Kasumi-1 (cell line): ENCODE measurements around the gene UGT1A7.

Experiments used
- DNase-seq, 2 experiments: peaks; one replicate each; lab custom pipeline; 2025; lab: John Stamatoyannopoulos, UW

UGT1A7 gene

DNA sequence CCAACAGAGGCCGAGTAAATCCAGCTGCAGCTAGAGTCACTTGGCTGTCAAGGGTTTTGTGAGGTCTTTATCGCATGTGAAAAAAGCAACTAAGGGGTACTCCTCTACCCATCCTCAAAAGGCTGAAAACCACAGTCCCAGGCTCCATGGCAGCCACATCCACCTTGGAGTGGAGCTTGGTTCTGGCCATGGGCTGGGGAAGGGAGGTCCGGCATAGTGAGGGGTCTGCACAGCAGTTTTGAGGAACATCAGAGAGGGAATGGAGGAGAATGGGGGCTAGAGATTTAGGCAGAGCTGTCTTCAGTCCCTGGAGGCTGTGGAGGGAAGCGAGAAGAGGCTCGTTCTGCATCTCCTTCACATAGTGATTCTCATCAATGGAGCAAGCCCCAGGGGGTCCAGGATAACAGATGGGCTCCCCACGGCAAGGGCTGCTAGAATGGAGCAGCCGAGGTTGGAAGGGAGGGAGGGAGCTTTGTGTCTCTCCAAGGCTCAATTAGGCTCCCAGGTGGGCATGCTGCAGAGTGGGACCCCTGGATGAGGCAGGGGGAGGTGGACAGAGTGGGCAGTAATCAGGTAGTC lies 117.5 kb downstream of the UGT1A7 start:
- no peak for DNase-seq

DNA sequence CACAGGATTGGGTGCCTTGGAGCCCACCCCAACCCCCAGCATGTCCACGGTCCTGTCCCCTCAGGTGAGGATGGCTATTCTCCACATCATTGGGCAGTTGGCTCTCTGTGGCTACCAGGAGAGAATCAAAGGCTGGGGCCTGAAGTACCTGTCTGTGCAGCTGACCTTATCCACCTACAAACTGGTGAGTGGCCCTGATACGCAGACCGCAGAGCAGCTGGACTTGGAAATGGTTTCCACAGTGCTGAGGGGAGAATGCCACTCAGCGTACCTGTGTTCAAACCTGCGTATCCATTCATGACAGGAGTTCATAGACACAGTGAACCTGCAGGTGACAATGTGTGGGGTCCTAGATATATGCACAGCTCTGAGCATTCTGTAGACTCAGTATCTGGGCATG lies 118.0 kb downstream of the UGT1A7 start:
- DNase-seq = no peak

DNA sequence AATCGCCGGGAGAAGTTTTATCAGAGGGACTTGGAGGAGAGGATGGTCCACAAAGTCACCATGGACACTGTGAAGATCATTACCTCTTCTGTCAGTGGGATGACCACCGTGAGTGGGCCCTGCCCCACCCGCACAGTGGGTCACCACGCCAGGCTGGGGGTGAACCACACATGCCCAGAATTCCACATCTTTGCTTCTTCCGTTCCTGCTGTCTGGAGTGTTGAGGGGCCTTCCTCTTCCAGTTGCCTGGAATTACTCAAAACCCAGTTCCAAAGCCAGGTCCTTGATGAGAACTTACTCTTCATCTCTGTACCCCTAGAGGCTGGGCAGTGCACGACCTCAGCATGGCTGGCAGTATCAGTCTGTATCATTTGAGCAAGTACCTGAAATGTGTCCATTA lies 118.5 kb downstream of the UGT1A7 start:
- no peak for DNase-seq

DNA sequence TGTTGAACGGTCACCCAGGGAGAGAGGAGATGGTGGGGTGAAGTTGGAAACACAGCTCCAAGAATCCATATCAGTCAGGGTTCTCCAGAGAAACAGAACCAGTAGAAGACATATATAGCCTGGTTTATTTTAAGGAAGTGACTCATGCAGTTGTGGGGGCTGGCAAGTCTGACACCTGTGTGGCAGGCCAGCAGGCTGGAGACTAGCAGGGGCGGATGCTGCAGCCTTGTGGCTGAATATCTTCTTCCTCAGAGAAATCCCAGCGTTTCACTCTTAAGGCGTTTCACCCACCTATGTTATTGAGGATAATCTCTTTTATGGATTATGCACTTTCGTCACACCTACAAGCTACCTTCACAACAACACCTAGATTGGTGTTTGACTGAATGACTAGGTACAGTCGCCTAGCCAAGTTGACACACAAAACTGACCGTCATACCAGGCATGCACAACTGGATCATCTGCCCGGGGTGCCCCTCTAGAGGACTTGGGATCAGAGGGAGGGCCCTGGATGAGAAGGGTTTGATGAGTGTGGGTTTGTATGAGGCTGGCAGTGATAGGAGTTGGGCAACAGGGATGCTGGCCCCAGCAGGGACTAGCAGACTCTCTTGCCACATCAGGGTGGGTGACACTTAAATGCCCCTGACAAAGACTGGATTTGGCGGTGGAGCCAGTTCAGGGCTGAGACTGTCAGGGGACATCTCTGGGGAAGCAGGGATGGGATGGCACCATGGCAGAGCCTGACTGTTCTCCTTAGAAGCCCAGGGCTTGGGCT lies 119.8 kb downstream of the UGT1A7 start:
- no peak for DNase-seq

DNA sequence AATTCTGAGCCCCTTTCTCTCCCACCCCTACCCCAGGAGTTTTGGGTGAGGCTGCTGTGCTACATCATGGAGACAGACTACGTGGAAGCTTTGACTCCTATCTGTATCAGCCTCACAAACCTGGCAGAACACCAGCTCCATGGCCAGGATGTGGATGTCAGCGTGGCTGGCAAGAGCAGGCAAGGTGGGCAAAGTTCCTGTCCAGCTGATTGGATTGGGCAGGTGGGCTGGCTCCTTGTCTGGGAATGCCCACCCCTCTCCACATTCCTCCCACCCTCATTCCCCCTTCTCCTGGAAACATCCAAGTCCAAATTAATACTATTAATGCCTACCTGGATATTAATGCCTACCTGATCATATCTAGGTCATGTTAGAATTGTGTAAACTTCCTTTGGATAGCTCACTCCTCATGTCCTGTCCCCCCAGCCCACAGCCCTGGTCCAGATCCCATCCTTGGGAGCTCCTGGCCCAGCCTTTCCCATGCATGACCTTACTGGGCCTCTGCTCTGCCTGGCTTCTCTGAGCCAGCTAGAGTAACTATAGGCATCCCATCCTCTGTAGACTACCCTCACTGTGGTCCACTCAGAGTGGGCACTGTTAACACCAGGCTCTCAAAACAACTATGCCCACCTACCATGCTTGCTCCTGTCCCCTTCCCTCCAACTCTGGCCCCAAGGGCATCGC lies 120.6 kb downstream of the UGT1A7 start:
- no peak for DNase-seq

DNA sequence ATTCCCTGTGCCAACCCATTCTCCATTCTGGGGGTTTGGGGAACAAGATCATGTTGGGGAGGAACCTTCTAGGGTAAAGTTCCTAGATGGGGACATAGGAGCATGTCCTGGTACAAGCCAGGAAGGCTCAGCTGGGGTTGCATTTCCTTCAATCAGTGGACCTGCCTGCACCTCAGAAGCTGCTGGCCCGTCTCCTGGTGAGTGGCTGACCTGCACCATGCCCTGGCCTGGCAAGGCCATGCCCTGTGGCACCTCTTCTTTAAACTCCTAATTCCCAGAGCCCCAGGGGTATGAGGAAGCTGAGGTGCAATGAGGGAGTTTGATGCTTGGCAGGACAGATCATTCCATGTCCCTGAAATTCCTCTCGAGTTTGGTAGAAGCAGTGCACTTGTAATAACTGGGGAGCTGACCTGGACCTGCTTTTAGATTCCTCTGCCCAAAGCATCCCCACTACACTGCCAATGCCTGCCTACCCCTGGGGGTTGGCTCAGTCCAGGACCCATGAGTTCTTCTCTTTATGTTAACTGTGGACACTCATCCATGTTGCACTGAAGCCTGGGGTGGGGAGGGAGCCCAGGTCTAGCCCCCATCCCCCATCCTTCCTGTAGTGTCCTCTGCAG lies 121.7 kb downstream of the UGT1A7 start:
- no peak for DNase-seq

DNA sequence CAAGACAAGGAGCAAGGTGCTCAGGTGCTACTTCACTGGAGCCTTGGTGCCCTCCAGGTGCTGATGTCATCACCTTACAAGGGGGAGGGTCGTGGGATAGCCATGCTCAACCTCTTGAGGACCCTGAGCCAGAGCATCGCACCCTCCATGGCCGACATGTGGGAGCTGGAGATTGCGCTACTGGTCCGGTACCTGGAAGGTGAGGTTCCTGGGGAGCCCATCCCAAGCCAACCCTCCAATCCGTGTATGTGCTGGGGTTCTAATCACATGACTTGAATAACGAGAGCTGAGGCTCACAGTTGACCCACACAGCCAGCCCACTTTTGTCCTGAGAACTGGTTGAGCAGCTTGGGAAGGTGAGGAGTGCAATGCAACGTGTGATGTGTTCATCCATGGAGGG lies 122.3 kb downstream of the UGT1A7 start:
- no peak for DNase-seq

DNA sequence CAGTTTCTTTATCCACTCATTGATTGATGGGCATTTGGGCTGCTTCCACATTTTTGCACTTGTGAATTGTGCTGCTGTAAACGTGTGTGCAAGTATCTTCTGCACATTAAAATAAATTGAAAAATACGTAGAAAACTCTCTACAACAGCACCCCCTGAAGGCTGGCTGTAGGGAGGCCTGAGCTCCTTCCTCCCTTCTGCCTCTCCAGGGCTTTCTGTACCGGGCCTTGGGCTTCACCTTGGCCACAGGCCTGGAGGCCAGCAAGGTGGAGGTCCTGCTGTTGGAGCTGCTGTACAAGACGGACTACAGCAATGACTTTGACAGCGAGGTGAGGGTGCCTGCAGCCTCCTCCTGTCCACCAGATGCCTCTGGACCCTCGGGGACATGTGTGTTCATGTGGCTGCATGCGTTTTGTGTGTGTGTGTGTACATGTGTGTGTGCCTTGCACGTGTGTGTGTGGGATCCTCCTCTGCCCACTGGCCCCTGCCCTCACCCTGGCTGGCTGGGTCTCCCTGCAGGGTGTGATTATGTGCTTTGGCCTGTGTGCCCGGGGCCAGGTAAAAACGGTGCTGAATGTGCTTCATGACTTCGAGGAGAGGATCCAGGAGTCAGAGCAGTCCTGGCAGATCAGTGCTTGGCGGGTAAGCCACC lies 125.6 kb downstream of the UGT1A7 start:
- DNase-seq = no peak

DNA sequence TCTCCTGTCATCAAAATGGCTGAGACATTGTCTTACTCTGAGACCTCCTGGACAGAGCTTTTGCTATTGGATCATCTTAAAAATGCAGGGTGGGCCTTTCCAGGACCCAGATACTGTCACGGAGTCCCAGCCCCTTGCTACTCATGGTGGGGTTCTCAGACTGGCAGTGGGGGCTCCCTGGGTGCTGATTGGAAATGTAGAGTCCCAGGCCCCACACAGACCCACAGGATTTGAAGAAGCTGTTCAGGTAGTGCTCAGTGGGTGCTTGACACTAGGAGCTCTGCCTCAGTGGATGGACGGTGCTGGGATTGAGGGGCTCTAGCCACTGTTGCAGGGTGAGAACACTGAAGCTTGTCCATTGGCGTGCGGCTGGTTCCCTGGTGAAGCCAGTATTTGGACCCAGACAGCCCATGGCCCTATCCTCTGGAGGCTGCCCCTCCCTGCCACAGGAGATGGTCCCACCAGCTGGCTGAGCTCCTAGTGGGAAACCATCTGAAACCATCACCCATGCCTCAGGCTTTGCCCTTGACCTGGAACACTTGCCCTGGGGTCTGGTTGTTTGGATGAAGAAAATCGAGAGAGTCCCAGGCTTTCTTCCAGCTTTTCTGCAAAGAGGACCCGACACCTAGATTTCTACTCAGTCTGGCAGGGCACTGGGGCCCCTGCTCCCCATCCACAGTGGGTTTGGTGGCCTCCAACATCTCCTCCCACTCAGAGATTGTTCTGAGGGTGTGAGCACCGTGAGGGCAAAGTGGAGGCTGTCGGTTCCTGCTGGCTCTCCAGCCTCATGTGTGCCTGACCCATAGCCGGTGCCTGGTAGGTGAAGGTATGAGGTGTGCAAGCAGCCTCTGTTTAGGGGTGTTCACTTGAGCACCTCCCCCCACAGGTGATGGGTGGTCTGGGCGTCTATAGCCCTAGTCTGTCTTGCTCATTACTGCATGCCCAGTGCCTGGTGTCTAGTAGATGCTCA lies 126.5 kb downstream of the UGT1A7 start:
- no peak for DNase-seq

DNA sequence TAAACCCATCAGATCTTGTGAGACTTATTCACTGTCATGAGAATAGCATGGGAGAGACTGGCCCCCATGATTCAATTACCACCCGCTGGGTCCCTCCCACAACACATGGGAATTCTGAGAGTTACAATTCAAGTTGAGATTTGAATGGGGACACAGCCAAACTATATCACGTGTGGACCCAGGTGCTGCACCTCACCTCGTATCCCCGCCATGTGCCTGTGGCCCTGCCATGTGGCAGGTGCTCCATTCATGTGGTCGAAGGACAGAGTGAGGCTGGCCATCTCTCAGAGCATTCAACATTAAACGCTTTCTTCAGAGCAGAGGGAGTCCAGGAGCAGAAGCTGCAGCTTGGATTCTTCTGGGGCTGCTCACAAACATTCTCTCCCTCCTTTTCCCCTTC lies 128.7 kb downstream of the UGT1A7 start:
- no peak for DNase-seq

DNA sequence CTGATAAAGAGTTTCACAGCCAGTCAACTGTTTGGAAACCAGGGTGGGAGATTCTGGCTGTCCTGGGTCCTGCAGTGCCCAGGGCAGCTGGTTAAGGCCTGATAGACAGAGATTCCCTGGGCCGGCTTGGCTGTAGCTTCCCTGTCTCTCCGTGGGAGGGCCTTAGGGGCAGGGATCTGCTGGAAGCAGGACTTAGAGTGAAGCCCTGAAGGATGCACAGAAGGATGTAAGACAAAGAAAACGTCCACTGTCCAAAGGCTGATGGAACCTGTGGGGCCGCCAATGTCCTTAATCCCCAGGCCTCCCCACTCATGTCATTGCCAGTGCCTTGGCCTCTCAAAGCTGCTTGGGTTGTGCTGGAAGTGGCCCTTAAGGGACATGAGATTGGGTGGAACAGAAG lies 129.4 kb downstream of the UGT1A7 start:
- no peak for DNase-seq

DNA sequence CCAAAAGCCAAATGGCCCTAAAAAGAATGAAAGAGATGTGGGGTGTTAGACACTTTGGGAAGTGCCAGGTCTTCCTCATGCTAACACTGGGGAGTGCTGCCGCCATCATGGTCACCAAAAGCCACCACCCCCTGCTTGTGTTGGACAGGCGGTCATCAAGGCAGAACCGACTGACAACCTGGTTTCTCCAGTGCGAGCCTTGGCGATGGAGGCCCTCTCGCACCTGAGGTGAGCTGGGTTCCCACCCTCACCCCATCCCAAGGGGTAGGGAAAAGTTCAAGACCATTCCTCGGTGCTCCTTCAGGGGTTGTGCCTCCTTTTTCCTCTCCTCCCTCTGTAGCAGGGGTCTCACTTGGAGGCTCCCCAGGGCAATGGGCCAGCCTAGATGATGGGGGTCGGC lies 130.0 kb downstream of the UGT1A7 start:
- DNase-seq = no peak

DNA sequence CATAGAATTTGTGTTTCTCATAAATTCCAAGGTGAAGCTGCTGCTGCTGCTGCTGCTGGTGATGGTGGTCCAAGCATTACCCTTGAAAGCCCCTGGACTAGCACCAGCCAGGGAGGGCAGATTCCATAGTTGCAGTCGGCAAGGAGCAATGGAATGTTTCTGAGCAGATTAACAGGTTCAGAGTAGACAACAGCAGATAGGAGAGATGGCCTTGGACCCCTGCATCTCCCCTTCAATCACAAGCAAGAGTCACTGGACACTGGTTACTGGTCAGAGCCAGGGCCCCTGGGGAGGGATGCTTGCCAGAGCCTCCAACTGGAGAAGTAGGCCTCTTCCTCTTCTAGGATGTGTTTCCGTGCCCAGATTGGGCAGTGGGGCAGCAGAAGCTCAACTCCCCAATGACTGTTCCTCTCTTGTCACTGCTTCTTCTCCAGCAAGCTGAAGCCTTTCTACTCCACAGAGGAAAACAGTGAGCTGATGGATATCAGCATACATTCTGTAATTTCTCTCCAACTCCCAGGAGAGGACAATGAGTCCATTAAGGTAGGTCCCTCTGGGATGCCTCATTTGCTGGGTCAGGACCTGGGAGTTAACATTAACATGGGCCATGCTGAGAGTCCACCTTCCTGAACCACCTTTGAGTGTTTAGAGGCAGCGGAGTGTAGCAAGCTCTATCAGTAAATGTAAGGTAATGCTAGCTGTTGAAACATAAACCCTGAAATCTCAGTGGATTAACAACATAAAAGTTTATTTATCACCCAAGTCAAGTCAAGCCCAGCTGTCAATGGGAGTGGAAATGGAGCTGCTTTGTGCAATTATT lies 131.7 kb downstream of the UGT1A7 start:
- DNase-seq = no peak

DNA sequence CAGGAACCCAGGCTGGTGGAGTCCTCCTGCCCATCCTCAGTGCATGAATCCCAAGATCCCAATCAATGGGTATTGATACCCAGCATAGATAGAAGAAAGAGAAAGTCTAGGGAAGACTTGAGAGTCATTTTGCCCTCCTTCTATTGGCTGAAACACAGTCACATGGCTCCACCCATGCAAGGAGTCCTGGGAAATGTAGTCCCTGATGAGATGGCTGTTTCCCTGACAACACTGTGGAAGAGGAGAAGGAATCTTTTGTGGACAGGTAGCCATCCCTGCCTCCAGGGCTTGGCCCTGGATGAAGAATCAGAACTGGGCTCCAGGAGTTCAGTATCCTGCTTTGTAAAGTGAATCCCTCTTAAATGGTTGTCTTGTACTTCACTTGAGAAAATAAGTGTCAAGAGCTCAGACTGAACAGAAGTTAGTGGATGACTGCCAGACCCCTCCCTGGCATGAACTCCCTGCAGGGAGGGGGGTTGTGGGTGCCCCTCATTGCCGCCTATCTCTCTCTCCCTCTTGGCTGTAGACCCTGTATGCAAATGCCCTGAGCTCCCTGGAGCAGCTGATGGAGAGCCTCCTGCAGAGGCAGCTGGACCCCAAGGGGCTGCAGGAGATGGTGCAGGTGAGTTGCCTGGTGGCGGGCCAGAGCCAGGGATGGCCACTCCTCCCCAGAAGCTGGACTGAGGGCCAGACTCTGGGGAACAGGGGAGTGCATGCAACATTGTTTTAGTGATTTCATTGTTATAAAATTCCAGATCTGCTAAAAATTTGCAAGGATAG lies 132.5 kb downstream of the UGT1A7 start:
- no peak for DNase-seq

DNA sequence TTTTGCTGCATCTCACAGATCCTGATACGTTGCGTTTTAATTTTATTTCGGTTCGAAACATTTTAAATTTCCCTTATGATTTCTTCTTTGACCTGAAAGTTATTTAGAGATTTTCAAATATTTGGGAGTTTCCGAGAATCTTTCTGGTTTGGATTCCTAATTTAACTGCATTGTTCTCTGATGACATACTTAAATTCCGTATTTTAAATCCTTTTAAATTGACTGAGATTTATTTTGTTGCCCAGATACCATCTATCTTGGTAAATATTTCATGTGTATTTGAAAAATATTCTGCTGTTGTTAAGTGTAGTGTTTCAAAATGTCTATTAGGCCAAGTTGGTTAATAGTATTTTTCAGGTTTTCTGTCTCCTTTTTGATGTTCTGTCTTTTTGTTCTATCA lies 134.2 kb downstream of the UGT1A7 start:
- no peak for DNase-seq

DNA sequence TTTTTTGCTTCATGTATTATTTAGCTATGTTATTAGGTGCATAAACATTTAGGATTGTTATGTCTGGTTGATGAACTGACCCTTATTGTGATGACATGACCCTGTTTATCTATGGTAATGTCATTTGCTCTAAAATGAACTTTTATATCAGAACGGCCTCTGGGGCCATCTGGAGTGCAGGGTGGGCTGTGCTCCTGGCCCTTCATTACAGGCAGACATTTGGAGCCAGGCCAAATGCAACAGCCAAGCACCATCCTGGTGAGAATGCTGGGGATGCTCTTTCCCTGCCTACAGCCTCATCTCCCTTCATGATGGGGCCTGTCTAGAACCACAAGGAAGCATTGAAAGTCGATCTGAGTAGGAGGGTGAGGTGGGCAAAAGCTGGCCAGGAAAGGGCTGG lies 134.6 kb downstream of the UGT1A7 start:
- DNase-seq = no peak

DNA sequence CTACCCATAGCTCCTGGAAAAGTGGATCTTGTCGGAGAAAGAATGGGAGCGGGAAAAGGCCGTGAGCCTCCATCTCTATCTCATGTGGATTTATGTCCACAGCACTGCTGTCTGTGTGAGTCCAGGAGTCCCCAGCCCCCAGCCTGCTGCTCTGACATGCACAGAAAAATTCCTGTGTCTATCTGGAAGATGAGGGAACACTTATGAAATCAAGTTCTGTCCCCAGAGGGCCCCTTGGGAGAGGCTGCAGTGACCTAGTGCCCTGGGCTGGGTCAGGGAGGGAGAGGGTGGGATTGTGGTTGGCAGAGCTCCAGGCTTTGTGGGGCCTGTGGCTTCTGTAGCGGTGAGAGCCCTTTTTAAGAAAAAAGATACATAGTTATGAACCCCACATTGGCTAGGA lies 135.1 kb downstream of the UGT1A7 start:
- no peak for DNase-seq

DNA sequence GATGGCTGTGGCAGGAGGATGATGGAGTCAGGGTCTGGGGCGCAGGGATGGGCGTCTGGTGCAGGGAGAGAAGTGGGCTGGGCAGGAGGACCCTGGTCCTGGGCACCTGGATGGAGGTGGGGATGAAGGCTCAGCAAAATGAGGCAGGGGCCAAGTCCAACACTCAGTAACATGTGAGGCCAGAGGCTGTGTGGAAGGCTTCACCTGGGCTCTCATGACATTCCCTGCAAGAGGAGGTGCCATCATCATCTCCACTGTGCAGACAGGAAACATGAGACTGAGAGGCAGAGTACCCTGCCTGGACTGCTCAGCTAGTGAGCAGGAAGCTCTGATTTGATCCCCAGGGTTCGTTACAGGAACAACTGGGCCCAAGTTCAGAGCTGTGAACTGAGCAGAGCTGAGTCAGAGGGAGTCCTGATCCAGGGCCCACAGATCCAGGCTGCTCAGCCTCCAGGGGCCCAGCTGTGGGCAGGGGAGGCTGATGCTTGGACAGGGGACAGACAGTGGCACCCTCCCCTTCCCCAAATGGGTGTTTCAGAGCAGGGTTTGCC lies 135.7 kb downstream of the UGT1A7 start:
- DNase-seq = no peak

DNA sequence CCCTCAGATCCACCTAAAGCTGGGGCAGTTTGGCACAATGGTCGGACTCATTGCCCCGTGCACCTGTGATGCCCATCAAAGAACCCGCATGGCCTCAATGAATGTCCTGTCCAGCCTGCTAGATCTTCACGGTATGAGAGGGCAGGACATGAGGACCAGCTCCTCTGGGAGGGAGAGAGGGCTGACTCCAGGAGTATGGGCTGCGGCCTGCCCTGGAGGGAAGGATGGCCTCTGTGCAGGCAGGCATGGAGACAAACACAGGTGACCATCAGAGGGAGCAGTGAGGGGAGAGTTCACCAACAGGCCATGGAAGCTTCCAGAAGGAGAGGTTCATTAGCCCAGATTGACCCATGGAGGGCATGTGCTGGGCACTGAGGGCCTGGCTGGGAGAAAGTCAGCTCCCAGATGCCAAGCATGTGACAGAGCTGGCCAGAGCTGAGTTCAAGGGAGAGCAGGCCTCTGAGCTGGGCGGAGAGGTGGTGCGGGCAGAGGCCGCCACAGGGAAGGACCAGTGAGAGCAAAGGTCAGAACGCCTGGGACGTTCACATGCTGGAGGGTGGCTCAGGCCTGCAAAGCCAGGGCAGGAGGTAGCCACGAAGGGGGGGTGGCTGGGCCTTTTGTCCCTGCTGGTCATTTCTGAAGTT lies 136.4 kb downstream of the UGT1A7 start:
- DNase-seq = no peak
